ENCODE results near the gene TOPAZ1. TPM values are rescaled to one million over a fixed set of nuclear protein-coding genes. Genes with fewer than 3 reads are reported as not detected.

Gene TOPAZ1
- total RNA-seq, 1 experiment from 2014 or later = not detected

DNA sequence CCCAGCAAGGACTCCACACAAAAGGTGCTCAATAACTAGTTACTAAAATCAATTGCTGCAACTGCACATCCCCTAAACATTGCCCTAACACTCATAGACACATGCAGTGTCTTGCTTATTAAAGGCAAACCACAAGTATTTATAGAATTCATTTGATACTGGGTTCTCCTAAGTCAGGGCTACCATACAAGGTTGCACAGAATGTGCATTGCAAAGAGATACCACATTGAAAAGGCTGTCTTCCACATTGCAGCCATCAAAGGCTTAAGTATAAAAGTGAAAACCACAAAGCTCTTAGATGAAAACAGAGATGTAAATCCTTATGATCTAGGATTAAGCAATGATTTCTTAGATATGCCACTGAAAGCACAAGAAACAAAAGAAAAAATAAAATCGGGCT, 33.6 kb upstream of the TOPAZ1 start:
- TF ChIP-seq, protein P1, sequence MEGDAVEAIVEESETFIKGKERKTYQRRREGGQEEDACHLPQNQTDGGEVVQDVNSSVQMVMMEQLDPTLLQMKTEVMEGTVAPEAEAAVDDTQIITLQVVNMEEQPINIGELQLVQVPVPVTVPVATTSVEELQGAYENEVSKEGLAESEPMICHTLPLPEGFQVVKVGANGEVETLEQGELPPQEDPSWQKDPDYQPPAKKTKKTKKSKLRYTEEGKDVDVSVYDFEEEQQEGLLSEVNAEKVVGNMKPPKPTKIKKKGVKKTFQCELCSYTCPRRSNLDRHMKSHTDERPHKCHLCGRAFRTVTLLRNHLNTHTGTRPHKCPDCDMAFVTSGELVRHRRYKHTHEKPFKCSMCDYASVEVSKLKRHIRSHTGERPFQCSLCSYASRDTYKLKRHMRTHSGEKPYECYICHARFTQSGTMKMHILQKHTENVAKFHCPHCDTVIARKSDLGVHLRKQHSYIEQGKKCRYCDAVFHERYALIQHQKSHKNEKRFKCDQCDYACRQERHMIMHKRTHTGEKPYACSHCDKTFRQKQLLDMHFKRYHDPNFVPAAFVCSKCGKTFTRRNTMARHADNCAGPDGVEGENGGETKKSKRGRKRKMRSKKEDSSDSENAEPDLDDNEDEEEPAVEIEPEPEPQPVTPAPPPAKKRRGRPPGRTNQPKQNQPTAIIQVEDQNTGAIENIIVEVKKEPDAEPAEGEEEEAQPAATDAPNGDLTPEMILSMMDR (IDR thresholded peaks at IDR 0.05) = no peak
- TF ChIP-seq POLR2AphosphoS5 (IDR thresholded peaks at IDR 0.05; ENCODE audit: low read depth, low read length) = no peak
- TF ChIP-seq TCF7L2 (IDR thresholded peaks at IDR 0.05; ENCODE audit: low read depth, low read length) = no peak
- TF ChIP-seq SIN3A (IDR thresholded peaks at IDR 0.05; ENCODE audit: borderline replicate concordance, insufficient read depth, low read depth, low read length) = no peak
- TF ChIP-seq, protein P2, sequence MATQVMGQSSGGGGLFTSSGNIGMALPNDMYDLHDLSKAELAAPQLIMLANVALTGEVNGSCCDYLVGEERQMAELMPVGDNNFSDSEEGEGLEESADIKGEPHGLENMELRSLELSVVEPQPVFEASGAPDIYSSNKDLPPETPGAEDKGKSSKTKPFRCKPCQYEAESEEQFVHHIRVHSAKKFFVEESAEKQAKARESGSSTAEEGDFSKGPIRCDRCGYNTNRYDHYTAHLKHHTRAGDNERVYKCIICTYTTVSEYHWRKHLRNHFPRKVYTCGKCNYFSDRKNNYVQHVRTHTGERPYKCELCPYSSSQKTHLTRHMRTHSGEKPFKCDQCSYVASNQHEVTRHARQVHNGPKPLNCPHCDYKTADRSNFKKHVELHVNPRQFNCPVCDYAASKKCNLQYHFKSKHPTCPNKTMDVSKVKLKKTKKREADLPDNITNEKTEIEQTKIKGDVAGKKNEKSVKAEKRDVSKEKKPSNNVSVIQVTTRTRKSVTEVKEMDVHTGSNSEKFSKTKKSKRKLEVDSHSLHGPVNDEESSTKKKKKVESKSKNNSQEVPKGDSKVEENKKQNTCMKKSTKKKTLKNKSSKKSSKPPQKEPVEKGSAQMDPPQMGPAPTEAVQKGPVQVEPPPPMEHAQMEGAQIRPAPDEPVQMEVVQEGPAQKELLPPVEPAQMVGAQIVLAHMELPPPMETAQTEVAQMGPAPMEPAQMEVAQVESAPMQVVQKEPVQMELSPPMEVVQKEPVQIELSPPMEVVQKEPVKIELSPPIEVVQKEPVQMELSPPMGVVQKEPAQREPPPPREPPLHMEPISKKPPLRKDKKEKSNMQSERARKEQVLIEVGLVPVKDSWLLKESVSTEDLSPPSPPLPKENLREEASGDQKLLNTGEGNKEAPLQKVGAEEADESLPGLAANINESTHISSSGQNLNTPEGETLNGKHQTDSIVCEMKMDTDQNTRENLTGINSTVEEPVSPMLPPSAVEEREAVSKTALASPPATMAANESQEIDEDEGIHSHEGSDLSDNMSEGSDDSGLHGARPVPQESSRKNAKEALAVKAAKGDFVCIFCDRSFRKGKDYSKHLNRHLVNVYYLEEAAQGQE (IDR thresholded peaks at IDR 0.05; ENCODE audit: insufficient read depth in 1 of 2, low read depth in 2 of 2, low read length in 1 of 2) = no peak
- Histone ChIP-seq H3K27ac (ENCODE audit: low read length) (no peak overlapping the region), H3K36me3 (ENCODE audit: control insufficient read depth, insufficient read depth, low read length) (no peaks in the 10 kb centered on the region), H3K9me3 (ENCODE audit: control insufficient read depth, insufficient read depth, low read depth, low read length) (no peaks in the 10 kb centered on the region), H3K4me1 (ENCODE audit: control insufficient read depth, insufficient read depth, low read length) (no peaks in the 10 kb centered on the region), H3K4me3 (ENCODE audit: low read depth in 2 of 2, low read length in 2 of 2) (no peak overlapping the region), H3K27me3 (ENCODE audit: control insufficient read depth, insufficient read depth, low read length) (no peaks in the 10 kb centered on the region)
- CTCF ChIA-PET = no interaction called here
- POLR2A ChIA-PET = no interaction called here
- BruUV-seq (replicated peaks) = no TSS peak
- no peak for ATAC-seq
- DNase-seq (ENCODE audit: low read depth, low spot score) = no peak
- in situ Hi-C loops (cut with HindIII; ENCODE audit: low pct_unique_long_range_greater_than_20kb, low sequenced_read_pairs) (no loop called here), intact Hi-C loops (cut with micrococcal nuclease; ENCODE audit: unreplicated experiment) (no loop called here)

DNA sequence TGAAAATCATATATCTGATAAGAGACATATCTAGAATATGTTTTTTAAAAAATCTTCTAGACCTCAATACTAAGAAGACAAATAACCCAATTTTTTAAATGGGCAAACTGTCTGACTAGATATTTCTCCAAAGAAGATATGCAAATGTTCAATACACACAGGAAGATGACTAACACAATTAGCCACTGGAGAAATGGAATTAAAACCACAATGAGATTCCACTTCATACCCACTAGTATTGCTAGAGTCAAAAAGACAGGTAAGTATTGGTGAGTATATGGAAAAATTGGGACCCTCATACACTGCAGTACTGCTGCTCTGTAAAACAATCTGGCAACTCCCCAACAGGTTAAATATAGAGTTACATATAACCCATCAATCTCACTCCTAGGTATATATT, 33.1 kb upstream of the TOPAZ1 start:
- in situ Hi-C loops (cut with HindIII; ENCODE audit: low pct_unique_long_range_greater_than_20kb, low sequenced_read_pairs) = no loop called here
- no peaks in the 10 kb centered on the region for H3K9me3 ChIP-seq (ENCODE audit: control insufficient read depth, insufficient read depth, low read depth, low read length)
- POLR2A ChIA-PET = no interaction called here
- TF ChIP-seq TCF7L2 (IDR thresholded peaks at IDR 0.05; ENCODE audit: low read depth, low read length) = no peak
- no peak for TF ChIP-seq SIN3A (IDR thresholded peaks at IDR 0.05; ENCODE audit: borderline replicate concordance, insufficient read depth, low read depth, low read length)
- TF ChIP-seq, protein P2 (IDR thresholded peaks at IDR 0.05; ENCODE audit: insufficient read depth in 1 of 2, low read depth in 2 of 2, low read length in 1 of 2) = no peak
- TF ChIP-seq, protein P1 (IDR thresholded peaks at IDR 0.05) = no peak
- no peak for TF ChIP-seq POLR2AphosphoS5 (IDR thresholded peaks at IDR 0.05; ENCODE audit: low read depth, low read length)
- H3K4me1 ChIP-seq (ENCODE audit: control insufficient read depth, insufficient read depth, low read length) = no peaks in the 10 kb centered on the region
- no peak overlapping the region for H3K4me3 ChIP-seq (ENCODE audit: low read depth in 2 of 2, low read length in 2 of 2)
- CTCF ChIA-PET = no interaction called here
- no peaks in the 10 kb centered on the region for H3K27me3 ChIP-seq (ENCODE audit: control insufficient read depth, insufficient read depth, low read length)
- no peak for ATAC-seq
- no peak overlapping the region for H3K27ac ChIP-seq (ENCODE audit: low read length)
- no peak for DNase-seq (ENCODE audit: low read depth, low spot score)
- H3K36me3 ChIP-seq (ENCODE audit: control insufficient read depth, insufficient read depth, low read length) = no peaks in the 10 kb centered on the region
- no TSS peak for BruUV-seq (replicated peaks)
- intact Hi-C loops (cut with micrococcal nuclease; ENCODE audit: unreplicated experiment) = no loop called here
